Measurements from ENCODE around the gene CCL2.

DNA sequence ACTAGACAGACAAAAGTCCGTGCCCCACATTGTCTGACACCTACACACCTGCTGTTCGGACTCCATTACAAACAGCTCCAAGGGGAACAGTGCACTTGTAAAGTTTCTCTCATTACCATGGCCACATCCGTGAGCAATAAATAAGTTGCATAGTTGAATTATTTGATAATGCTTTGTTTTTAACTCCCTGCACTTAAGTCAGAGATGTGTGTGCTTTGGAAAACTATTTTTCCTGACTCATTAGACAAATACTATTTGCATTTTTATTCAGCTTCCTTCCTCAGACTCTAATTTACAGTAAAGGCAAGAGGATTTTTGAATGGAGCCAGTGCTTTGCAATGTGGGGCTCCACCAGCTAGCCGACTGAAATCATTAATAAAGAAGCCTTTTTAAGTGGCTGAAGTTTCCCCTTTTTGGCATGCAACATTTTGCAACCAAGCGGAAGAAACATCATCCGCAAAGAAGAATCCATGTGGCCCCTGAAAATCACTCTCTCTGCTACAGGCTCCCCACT lies 6.5 kb upstream of the CCL2 start:
- TF ChIP-seq, protein P1, sequence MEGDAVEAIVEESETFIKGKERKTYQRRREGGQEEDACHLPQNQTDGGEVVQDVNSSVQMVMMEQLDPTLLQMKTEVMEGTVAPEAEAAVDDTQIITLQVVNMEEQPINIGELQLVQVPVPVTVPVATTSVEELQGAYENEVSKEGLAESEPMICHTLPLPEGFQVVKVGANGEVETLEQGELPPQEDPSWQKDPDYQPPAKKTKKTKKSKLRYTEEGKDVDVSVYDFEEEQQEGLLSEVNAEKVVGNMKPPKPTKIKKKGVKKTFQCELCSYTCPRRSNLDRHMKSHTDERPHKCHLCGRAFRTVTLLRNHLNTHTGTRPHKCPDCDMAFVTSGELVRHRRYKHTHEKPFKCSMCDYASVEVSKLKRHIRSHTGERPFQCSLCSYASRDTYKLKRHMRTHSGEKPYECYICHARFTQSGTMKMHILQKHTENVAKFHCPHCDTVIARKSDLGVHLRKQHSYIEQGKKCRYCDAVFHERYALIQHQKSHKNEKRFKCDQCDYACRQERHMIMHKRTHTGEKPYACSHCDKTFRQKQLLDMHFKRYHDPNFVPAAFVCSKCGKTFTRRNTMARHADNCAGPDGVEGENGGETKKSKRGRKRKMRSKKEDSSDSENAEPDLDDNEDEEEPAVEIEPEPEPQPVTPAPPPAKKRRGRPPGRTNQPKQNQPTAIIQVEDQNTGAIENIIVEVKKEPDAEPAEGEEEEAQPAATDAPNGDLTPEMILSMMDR (conservative IDR thresholded peaks at IDR 0.05; ENCODE audit: low read length) = no peak
- TF ChIP-seq EZH2phosphoT487 (IDR thresholded peaks at IDR 0.05; ENCODE audit: borderline replicate concordance, low read depth, low read length) = no peak

All from OCI-LY7 (cell line).